HG03571 (cell line): ENCODE data around the gene ARHGAP8.

ENCODE experiments used
- ATAC-seq: cut with Tn5 transposase; IDR thresholded peaks from one replicate; pipeline ENCODE4 v1.9.1; 2021; ENCODE audit not compliant: unreplicated experiment

Gene ARHGAP8

GRCh38 chr22:44724859-44725258, 27.5 kb upstream of the ARHGAP8 start:
- ATAC-seq = no peak

DNA sequence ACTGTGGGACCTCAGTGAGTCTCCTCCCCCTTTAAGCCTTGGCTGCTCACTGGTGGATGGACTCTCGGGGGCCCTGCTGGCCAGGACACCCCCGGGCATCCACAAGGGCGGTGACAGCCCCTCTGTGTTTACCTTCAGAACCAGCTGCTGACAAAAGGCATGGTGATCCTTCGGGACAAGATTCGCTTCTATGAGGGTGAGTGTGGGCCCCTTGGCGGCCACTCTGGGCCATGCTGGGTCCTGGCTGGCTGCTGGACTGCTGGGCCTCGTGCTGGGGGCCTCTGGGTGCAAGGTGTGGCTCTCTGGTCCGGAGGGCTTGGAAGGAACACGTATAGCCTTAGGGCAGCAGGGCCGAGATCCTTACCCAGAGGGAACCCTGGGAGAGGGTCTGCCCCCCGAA, 25.9 kb upstream of the ARHGAP8 start:
- ATAC-seq = no peak

- no peak for ATAC-seq
Measured at GRCh38 chr22:44727148-44727547, 25.2 kb upstream of the ARHGAP8 start.

- ATAC-seq = no peak
Measured at GRCh38 chr22:44727709-44728108, 24.7 kb upstream of the ARHGAP8 start.

- no peak for ATAC-seq
Measured at GRCh38 chr22:44728761-44729324, 23.5 kb upstream of the ARHGAP8 start.

DNA sequence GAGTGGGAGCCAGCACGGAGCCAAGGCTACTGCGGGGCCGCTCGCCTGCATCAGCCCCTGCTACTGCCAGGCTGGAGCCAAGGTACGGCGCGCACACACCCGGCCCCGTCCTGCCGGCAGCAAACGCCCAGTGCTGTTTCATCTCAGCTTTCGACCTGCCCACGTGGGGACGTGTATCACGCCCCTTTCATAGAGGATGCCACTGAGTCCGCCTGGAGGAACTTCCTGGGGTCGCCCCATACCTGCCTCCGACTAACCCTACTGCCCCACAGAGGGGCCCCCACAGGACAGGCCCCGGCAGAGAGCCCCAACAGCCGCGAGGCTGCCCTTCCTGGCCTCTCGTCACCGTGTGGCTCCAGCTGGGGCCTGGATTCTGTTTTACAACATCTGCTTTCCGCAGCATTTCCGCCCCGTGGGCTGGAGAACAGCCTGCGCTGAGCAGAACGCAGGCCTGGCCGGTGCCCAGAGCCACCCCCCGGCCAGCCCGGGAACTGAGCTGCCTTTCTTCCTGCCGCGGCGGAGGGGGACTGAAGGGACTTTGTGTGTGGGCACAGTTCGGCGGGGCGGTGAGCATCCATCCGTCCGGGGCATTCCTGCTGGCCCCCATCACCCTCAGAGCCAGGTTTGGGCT, 22.9 kb upstream of the ARHGAP8 start:
- ATAC-seq = no peak

GRCh38 chr22:44730022-44730393, 22.4 kb upstream of the ARHGAP8 start:
- no peak for ATAC-seq

GRCh38 chr22:44730490-44731356, 21.7 kb upstream of the ARHGAP8 start:
- ATAC-seq = no peak

DNA sequence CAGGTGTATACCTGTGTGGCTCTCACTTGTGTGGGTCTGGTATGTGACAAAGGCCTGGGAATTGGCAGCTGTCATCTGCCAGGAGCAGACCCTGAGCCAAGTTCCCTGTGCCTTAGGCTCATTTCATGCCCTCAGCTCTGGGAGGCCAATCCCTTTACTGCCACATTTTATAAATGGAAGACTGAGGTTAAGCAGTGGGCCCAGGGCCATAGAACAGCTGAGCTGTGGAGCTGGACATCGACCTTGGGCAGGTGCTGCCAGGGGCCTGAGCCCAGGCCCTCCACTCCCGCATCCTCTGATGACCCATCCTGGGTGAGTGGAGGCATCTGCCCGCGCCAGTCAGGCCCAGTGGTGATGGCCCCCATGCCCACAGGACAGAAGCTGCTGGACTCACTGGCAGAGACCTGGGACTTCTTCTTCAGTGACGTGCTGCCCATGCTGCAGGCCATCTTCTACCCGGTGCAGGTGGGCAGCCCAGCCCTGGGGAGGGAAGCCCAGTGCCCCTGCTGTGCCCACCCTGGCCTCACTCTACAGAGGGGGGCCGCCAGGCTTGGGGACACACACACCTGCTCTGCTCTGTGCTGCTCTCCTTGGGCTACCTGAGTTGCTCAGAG, 20.9 kb upstream of the ARHGAP8 start:
- no peak for ATAC-seq

DNA sequence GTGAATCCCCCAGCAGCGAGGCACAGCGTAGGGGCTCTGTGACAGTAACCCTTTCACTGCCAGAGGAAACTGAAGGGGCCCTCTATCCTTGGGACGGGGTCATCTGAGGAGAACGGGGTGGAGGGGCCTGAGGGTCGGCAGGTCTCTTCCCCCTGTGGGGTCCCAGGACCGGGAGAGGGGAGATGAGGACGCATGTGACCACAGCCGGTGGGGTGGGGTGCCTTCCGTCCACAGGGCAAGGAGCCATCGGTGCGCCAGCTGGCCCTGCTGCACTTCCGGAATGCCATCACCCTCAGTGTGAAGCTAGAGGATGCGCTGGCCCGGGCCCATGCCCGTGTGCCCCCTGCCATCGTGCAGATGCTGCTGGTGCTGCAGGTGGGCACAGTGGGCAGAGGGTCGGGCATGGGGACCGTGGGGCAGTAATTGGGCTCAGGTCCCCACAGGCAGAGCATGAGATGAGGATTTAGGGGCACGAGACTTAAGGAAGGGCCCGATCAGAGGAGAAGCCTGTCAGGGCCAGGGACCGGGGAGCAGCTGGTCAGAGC, 20.3 kb upstream of the ARHGAP8 start:
- no peak for ATAC-seq

DNA sequence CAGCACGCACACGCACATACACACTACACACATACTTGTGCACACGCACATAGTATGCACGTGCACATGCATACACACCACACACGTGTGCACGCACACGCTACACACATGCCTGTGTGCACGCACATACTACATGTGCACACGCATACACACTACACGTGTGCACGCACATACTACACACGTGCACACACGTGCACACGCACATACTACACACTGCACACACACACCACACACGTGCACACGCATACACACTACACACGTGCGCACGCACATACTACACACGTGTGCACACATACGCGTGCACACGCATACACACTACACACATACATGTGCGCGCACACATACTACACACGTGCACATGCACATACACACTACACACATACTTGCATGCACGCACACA, 19.7 kb upstream of the ARHGAP8 start:
- no peak for ATAC-seq

- no peak for ATAC-seq
Measured at GRCh38 chr22:44733426-44734106, 18.8 kb upstream of the ARHGAP8 start.

DNA sequence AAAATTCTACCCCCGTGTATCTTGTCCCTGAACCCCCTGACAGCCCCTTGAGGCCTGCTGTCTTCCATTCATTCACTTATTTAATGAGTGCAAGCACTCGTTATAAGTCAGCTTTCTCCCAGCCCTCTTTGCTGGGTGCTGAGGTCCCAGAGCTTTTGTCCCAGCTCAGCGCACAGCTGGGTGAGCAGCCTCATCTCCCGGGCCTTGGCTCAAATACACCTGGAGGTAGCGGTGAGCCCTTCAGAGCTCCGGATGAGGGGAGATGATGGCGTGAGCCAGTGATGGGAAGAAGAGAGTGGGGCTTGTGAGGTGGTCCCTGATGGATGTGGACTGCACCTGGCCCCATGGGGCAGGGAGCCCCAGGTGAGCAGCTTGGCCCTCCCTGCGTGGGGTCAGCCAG, 18.1 kb upstream of the ARHGAP8 start:
- no peak for ATAC-seq

DNA sequence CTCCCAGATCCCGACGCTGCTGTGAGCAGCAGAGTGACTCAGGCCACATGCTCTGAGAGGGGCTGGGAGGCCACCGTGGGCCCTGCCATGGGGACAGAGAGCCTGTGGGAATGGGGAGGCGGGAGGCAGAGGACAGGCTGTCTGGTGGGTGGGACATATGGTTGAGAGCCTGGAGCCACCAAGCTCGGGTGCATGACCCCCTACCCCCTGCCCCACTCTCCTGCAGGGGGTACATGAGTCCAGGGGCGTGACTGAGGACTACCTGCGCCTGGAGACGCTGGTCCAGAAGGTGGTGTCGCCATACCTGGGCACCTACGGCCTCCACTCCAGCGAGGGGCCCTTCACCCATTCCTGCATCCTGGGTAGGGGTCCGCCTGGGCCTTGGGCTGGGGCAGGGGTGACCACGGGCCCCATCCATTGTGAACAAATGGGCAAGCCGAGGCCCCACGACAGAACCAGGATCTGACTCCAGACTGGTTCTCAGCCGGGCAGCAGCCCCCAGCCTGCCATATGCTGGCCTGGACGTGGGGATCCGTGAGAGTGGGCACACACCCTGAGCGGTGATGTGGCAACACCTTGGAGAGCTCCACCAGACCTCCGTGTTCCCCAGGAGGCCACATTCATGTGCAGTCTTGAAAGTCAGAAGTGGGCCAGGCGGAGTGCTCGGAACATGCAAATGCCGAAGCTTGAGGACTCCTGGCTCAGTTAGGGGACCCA, 17.4 kb upstream of the ARHGAP8 start:
- ATAC-seq = no peak

GRCh38 chr22:44735518-44736428, 16.6 kb upstream of the ARHGAP8 start:
- ATAC-seq = no peak

- ATAC-seq = no peak
Measured at GRCh38 chr22:44736581-44737405, 15.6 kb upstream of the ARHGAP8 start.

DNA sequence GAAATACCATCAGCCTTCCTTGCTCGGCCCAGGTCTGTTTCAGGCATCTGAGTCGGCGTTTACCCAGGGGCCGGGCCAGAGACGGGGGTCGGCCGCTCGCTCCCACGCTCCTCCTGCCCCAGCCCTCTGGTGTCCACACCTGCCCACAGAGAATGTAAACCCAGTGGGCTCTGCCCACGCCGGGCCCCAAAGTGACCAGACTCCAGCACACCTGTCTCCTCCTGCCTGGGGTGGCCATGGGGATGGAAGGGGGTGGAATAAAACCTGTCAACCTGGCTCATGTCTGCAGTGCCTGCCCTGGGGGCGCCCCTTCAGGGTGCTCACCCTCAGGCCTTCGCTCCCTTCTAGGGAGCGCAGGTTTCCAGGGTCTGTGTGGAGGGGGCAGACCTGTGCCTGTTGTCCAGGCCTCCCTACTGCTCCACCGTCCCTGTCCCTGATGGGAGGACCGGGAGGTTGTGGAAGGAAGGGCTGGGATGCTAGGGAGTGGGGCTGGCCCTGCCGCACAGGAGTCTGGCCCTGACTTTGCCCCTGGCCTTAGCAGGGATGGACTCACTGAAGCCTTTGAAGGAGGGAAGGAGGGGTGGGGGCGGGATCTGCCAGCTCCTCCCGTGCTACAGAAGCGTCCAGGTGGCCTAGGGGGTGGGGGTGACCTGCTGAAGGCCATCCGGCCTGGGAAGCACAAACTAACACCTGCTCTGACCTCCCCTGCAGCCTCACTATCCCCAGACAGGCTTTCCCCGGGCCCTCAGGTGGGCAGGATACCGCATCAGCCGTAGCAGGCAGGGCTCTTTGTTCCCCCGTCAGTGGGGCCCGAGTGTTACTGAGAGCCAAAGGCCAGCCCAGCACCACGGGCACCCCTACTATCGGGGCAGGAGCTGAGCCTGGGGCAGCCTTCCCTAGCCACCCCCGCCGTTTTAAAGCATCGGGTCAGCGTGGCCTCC, 14.7 kb upstream of the ARHGAP8 start:
- no peak for ATAC-seq
